AG20443 (cell line): ENCODE results near the gene IL6R.

Experiments
- DNase-seq: peaks from one replicate; pipeline ENCODE4 v3.0.0; 2012; ENCODE audit warnings: low spot score, mixed read lengths

The IL6R gene

GRCh38 chr1:154453574-154454352 lies 48.6 kb downstream of the IL6R start:
- DNase-seq = peak; percentile 75

GRCh38 chr1:154454386-154455120 lies 49.4 kb downstream of the IL6R start:
- DNase-seq = no peak

GRCh38 chr1:154456631-154457030 lies 51.5 kb downstream of the IL6R start:
- no peak for DNase-seq

GRCh38 chr1:154459080-154459479 lies 53.9 kb downstream of the IL6R start:
- DNase-seq = no peak

- DNase-seq = no peak
These were observed 55.6 kb downstream of the IL6R start for GRCh38 chr1:154460695-154461260.

GRCh38 chr1:154463512-154463990 lies 58.4 kb downstream of the IL6R start:
- DNase-seq = no peak

- DNase-seq = no peak
These were observed 60.6 kb downstream of the IL6R start for GRCh38 chr1:154465621-154466195.

GRCh38 chr1:154466206-154466605 lies 61.1 kb downstream of the IL6R start:
- DNase-seq = no peak

GRCh38 chr1:154466921-154467417 lies 61.8 kb downstream of the IL6R start:
- peak; percentile 24 for DNase-seq

GRCh38 chr1:154467434-154468102 lies 62.4 kb downstream of the IL6R start:
- no peak for DNase-seq

- DNase-seq = no peak
These were observed 63.5 kb downstream of the IL6R start for GRCh38 chr1:154468535-154469250.

- no peak for DNase-seq
These were observed 64.9 kb downstream of the IL6R start for GRCh38 chr1:154469844-154470560.

GRCh38 chr1:154471304-154471703 lies 66.2 kb downstream of the IL6R start:
- no peak for DNase-seq

GRCh38 chr1:154474802-154475201 lies 69.7 kb downstream of the IL6R start:
- DNase-seq = peak; percentile 76

GRCh38 chr1:154476791-154477190 lies 71.6 kb downstream of the IL6R start:
- DNase-seq = no peak

GRCh38 chr1:154478013-154478412 lies 72.9 kb downstream of the IL6R start:
- DNase-seq = no peak

- DNase-seq = no peak
These were observed 73.5 kb downstream of the IL6R start for GRCh38 chr1:154478639-154479038.

GRCh38 chr1:154479764-154480421 lies 74.8 kb downstream of the IL6R start:
- DNase-seq = peak; percentile 89

- no peak for DNase-seq
These were observed 75.9 kb downstream of the IL6R start for GRCh38 chr1:154481053-154481452.
